Activated T-helper 2 cell treated with anti-CD3 and anti-CD28 coated beads, Interferon-gamma antibody, Interleukin-2, Interleukin-4, amounts not matched to agents 10 μg/mL and 5 μg/mL and 100 μg/mL, durations not matched to agents 14 hours and 24 hours and 36 hours (primary cell): ENCODE data around the gene ANKRD35. TPM values are rescaled to one million over a fixed set of nuclear protein-coding genes. Genes with fewer than 3 reads are reported as not detected.
"Not testable (repeated sequence)": the region's sequence is repeated elsewhere in the genome, so short reads cannot be mapped to it uniquely, and the experiment has no call there.

Experiments
- DNase-seq: peaks from one replicate; pipeline ENCODE4 v3.0.0; 2021; ENCODE audit warnings: low spot score
- H3K27ac Mint-ChIP-seq: one replicate; pipeline ENCODE4 v1.8.0; 2021; ENCODE audit warnings: mixed read lengths
- H3K27me3 Mint-ChIP-seq: one replicate; pipeline ENCODE4 v1.8.0; 2021; ENCODE audit warnings: low read depth, mixed read lengths
- H3K36me3 Mint-ChIP-seq: one replicate; pipeline ENCODE4 v1.8.0; 2021; ENCODE audit warnings: low read depth, mixed read lengths
- H3K4me1 Mint-ChIP-seq: one replicate; pipeline ENCODE4 v1.8.0; 2021; ENCODE audit warnings: low read depth, mixed read lengths
- H3K4me3 Mint-ChIP-seq: one replicate; pipeline ENCODE4 v1.8.0; 2021; ENCODE audit warnings: low read depth, mild to moderate bottlenecking, moderate library complexity, mixed read lengths
- H3K9me3 Mint-ChIP-seq: one replicate; pipeline ENCODE4 v1.8.0; 2021; ENCODE audit warnings: mixed read lengths
- intact Hi-C: fragments of 100-400 bp; cut with micrococcal nuclease; formaldehyde crosslinking; loops from one replicate; pipeline ENCODE4 v1.15.1; 2023
- total RNA-seq: library from RNA; stranded (reverse); gene quantifications from 2 replicates; pipeline ENCODE4 v1.2.3, GENCODE V29; 2022

Gene ANKRD35, protein sequence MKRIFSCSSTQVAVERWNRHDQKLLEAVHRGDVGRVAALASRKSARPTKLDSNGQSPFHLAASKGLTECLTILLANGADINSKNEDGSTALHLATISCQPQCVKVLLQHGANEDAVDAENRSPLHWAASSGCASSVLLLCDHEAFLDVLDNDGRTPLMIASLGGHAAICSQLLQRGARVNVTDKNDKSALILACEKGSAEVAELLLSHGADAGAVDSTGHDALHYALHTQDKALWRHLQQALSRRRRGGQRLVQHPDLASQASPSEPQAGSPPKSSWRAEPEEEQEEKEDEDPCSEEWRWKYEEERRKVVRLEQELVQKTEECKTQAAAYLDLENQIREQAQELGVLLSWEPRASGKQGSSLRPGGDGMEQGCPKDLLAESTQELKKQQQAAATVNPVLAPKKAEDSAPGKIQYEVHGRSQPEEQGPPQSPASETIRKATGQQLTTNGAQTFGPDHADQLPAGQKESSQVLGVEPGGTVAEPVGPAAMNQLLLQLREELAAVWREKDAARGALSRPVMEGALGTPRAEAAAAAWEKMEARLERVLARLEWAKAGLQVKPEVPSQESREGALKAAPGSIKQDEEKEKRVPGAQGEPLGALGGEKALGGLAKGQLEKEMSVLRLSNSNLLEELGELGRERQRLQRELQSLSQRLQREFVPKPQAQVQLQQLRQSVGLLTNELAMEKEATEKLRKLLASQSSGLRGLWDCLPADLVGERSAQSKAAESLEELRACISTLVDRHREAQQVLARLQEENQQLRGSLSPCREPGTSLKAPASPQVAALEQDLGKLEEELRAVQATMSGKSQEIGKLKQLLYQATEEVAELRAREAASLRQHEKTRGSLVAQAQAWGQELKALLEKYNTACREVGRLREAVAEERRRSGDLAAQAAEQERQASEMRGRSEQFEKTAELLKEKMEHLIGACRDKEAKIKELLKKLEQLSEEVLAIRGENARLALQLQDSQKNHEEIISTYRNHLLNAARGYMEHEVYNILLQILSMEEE
- total RNA-seq, result 0.23 and 0.37 TPM in 2 replicates

DNA sequence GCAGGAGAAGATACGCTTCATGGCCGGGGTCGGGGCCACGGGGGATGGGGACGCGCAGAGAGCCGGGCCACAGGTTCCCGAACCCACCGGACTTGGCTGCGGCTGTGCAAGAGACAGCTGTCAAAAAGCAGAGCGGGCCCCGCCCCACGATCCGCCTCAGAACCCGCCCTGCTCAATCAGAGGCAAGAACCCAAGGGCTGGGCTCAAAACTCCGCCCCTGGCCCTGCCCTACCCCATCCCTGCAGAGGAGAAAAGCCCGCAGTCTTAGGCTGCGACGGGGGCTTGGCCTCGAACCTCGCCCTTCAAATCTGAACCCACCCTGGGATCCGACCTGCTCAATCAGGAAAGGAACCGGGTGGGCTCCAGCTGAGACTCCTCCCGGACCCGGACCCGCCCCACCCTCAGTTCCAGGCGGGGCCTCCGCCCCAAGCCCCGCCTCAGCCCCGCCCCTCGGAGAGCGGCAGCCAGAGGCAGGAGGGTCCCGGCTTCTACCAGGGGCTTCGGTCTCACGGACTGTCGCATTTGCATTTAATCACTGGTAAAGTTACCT, at the start of gene ANKRD35:
TSS of gene ANKRD35 (minus strand) at position 129 of the 550 bp plus-strand sequence. CDS start at position 21, 108 bp downstream.
- Mint-ChIP-seq H3K27ac (no peak within 1 kb of the TSS), H3K27me3 (peaks cover 30% of the 10 kb centered on the region), H3K4me1 (peaks cover 15% of the 10 kb centered on the region), H3K9me3 (no peaks in the 10 kb centered on the region), H3K4me3 (peak within 1 kb of the TSS; percentile 79), H3K36me3 (no peaks in the 10 kb centered on the region)
- DNase-seq, result peak; percentile 85
- intact Hi-C loops, result no loop called here

DNA sequence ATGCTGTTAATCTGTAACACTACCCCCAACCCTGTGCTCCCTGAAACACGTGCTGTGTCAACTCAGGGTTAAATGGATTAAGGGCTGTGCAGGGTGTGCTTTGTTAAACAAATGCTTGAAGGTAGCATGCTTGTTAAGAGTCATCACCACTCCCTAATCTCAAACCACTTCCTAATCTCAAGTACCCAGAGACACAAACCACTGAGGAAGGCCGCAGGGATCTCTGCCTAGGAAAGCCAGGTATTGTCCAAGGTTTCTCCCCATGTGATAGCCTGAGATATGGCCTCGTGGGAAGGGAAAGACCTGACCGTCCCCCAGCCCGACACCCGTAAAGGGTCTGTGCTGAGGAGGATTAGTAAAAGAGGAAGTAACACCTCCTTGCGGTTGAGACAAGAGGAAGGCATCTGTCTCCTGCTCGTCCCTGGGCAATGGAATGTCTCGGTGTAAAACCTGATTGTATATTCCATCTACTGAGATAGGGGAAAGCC, 46.9 kb upstream of the ANKRD35 start:
- not testable (repeated sequence) for H3K27me3 Mint-ChIP-seq
- H3K36me3 Mint-ChIP-seq, result peaks cover 37% of the 10 kb centered on the region
- DNase-seq, result peak; percentile 24

DNA sequence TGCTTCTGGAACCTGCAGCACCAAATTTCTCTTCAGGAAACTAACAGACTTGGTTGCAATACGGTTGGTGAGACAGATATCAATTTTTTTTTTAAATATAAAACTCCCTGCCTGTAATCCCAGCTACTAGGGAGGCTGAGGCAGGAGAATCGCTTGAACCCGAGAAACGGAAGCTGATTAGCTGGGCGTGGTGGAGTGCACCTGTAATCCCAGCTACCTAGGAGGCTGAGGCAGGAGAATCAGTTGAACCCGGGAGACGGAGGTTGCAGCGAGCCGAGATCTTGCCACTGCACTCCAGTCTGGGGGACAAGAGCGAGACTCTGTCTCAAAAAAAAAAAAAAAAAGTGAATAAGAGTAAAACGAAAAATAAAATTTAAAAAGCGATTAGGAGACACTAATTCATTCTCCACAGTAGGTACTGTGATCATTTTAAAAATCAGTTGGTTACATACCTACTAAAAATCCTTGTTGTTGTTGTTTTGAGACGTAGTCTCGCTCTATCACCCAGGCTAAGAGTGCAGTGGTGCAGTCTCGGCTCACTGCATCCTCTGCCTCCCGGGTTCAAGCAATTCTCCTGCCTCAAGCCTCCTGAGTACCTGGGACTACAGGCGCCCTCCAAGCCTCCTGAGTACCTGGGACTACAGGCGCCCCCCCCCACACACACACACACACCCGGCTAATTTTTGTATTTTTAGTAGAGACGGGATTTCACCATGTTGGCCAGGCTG, 42.4 kb upstream of the ANKRD35 start:
- no peak for DNase-seq
- H3K4me1 Mint-ChIP-seq, result peaks cover 23% of the 10 kb centered on the region
- no peaks in the 10 kb centered on the region for H3K9me3 Mint-ChIP-seq
- peak overlapping the region; percentile 76 for H3K4me3 Mint-ChIP-seq
- intact Hi-C loops, result loop anchor here (1.0 kb wide), 3 partner anchors 9 to 51 kb away; no protein-coding TSS in a partner anchor
- no peaks in the 10 kb centered on the region for H3K27me3 Mint-ChIP-seq
- H3K27ac Mint-ChIP-seq, result peak overlapping the region; percentile 80
- peaks cover 14% of the 10 kb centered on the region for H3K36me3 Mint-ChIP-seq

More for the DNA sequence above, 46.9 kb upstream of the ANKRD35 start:
- H3K4me1 Mint-ChIP-seq, result peaks cover 17% of the 10 kb centered on the region
- H3K4me3 Mint-ChIP-seq, intact Hi-C loops, H3K9me3 Mint-ChIP-seq: not testable (repeated sequence)
- peak overlapping the region; percentile 70 for H3K27ac Mint-ChIP-seq

DNA sequence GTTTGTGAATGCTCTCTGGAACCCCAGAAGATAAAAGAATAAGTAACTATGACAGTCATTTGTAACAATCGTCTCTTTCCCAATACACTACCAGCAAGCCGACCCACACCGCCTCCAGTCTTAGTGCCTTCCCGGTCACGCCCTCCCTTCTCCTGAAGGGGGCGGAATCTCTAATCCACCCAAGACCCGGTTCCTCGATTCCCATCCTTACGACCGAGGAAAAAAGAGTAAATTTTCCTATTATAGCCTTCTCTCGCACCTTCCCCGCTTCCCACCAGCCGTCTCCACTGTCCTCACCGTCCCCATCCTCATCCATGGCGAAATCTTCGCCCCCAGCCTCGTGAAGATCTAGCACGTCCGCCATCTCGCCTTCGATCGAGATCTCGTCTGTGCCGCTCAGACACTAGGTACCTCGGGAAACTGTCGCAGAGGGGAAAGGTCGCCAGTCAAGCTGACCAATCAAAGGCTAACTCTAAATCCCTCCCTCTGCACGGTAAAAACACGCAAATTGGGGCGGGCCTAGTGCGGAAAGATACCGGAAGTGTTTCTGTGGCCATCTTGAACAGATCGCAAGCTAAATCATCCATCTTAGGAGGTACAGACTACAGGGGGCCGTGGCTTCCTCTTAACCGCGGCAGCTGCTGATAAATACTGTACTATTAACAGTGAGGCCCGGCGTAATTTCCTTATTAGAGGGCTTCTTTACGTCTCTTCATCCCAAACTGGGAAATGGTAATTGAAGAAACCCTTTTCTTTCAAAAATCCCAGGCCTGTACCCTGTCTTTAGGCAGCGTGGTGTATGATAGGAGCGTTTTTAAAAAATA, 41.6 kb upstream of the ANKRD35 start, which contains the start of gene RBM8A:
TSS of gene RBM8A (minus strand) at position 422 of the 824 bp plus-strand sequence. CDS start at position 364, 58 bp downstream.
- Mint-ChIP-seq H3K4me1 (peaks cover 15% of the 10 kb centered on the region), H3K9me3 (no peaks in the 10 kb centered on the region), H3K36me3 (peaks cover 20% of the 10 kb centered on the region), H3K27ac (peak within 1 kb of the TSS; percentile 80), H3K27me3 (no peaks in the 10 kb centered on the region), H3K4me3 (no peak within 1 kb of the TSS)
- intact Hi-C loops, result loop anchor here (1.0 kb wide), 3 partner anchors 8 to 52 kb away; no protein-coding TSS in a partner anchor
- peak; percentile 94 for DNase-seq

DNA sequence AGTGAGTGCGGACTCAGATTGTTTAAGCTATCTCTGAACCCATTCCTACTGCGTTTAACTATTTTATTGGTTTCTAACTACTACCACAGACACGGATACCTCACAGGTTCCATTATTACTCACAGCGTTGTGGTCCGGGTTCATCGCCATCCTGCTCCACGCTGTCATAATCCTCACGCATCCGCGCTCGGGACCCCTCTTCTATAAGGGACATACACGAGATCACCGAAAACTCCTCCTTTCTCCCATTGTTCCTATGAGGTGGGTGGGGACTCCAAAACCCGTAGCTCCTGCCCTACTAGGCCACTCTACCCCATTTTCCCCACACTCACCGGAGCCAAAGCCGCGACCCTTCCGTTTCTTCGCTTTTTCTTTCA, 41.0 kb upstream of the ANKRD35 start:
- Mint-ChIP-seq H3K36me3 (peaks cover 18% of the 10 kb centered on the region), H3K27me3 (no peaks in the 10 kb centered on the region), H3K27ac (no peak overlapping the region), H3K9me3 (no peaks in the 10 kb centered on the region), H3K4me3 (no peak overlapping the region), H3K4me1 (peaks cover 13% of the 10 kb centered on the region)
- no peak for DNase-seq
- intact Hi-C loops, result loop anchor here (1.0 kb wide), 3 partner anchors 7 to 53 kb away; no protein-coding TSS in a partner anchor

DNA sequence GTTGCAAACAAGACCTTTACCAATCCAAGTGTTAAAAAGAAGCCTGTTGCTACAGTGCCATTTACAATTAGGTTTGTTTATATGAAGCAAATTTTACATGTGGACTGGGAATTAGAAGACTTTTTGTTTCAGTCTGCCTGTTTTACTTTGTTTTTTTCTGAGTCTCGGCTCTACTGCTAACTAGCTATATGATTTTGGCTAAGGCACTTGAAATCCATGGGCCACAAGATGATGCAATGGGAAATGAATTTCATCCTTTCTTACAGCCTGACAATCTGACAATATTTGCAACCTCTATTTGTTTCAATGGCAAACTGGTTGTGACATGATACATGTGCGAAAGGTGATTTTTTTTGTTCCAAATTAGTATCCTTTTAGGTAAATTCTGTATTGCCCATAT, 36.6 kb upstream of the ANKRD35 start:
- Mint-ChIP-seq H3K27me3 (no peaks in the 10 kb centered on the region), H3K27ac (no peak overlapping the region), H3K4me1 (peaks cover 32% of the 10 kb centered on the region), H3K36me3 (peaks cover 19% of the 10 kb centered on the region), H3K4me3 (no peak overlapping the region), H3K9me3 (no peaks in the 10 kb centered on the region)
- intact Hi-C loops, result no loop called here
- no peak for DNase-seq

DNA sequence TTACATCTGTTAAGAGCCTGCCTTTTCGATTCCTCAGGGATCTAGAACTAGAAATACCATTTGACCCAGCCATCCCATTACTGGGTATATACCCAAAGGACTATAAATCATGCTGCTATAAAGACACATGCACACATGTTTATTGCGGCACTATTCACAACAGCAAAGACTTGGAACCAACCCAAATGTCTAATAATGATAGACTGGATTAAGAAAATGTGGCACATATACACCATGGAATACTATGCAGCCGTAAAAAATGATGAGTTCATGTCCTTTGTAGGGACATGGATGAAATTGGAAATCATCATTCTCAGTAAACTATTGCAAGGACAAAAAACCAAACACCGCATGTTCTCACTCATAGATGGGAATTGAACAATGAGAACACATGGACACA, 34.6 kb upstream of the ANKRD35 start:
- H3K36me3 Mint-ChIP-seq, result peaks cover 32% of the 10 kb centered on the region
- DNase-seq, intact Hi-C loops, H3K9me3 Mint-ChIP-seq, H3K27me3 Mint-ChIP-seq: not testable (repeated sequence)
- peaks cover 31% of the 10 kb centered on the region for H3K4me1 Mint-ChIP-seq
- H3K27ac Mint-ChIP-seq, result peak overlapping the region; percentile 64
- H3K4me3 Mint-ChIP-seq, result peak overlapping the region; percentile 73

DNA sequence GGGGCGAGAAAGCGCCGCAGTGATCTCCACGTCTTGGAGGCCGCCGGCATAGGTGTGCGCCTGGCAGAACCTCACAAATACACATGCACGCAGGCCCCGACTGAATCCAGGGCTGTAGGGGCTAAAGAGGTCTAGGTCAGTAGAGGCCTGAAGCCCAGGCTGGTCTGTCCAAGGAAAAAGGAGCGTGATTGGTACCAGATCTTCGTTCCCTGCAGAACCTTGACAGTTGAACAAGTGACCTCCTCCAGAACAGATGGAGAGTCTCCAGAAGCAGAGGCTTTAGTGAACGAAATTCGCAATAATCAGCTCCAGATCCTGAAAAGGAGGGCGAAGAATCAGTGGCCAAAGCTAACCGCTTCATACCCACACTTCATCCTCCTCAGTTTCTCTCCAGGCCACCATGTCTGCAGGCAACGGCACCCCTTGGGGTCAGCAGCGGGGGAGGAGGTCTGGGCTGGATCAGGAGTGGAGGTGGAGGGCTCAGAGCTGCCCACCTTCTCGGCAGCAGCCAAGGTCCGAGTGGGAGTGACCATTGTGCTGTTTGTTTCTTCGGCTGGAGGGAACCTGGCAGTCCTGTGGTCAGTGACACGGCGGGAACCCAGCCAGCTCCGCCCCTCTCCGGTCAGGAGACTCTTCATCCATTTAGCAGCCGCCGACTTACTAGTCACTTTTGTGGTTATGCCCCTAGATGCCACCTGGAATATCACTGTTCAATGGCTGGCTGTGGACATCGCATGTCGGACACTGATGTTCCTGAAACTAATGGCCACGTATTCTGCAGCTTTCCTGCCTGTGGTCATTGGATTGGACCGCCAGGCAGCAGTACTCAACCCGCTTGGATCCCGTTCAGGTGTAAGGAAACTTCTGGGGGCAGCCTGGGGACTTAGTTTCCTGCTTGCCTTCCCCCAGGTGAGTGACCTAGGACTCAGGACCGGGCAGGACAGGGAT, 33.6 kb upstream of the ANKRD35 start:
- peaks cover 38% of the 10 kb centered on the region for H3K36me3 Mint-ChIP-seq
- intact Hi-C loops, result loop anchor here (1.0 to 5.0 kb wide), 4 partner anchors 8 to 78 kb away; partner anchors contain the start of genes ANKRD34A, PIAS3, POLR3GL and RBM8A
- peak overlapping the region; percentile 92 for H3K27ac Mint-ChIP-seq
- no peaks in the 10 kb centered on the region for H3K9me3 Mint-ChIP-seq
- peak; percentile 13 for DNase-seq
- peaks cover 34% of the 10 kb centered on the region for H3K4me1 Mint-ChIP-seq
- H3K4me3 Mint-ChIP-seq, result peak overlapping the region; percentile 88
- no peaks in the 10 kb centered on the region for H3K27me3 Mint-ChIP-seq

DNA sequence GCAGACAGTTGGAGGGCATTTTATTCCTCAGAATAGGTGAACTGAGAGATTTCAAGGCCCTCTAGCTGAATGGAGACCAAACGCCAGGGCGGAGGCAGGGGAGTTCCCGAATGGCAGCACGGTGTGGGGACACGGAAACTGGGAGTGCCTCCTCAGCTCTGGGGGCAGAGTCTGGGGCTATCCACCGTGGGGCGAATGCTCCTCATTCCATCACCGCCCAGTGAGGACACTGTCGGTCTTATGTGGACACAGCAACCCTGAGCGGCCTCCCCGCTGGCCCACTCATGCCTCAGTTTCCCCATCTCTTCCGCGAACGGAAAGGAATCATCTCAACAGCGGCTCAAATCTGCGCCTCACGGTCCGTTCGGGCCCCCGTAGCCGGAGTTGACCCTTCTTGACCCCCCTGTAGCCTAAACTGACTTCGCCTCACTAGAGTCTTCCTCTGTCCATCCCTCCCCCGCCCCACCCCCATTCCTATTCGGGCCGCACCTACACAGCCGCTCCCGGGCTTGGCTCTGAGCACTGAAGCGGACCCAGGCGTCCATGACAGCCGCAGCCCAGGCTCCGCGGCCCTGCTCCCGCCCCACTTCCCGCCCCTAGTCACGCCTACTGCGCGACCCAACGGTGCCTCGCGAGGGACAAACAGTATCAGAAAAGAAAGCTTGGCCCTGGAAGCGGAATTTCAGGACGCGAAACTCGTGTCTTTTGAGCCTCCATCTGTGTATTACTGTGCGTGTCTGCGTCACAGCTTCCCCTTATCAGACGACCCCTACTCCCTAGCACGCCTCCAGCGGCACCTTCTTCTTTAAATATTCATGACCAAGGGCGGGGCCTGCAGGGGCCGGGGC, 32.7 kb upstream of the ANKRD35 start, which contains the start of gene PEX11B:
TSS of gene PEX11B (minus strand) at position 574 of the 848 bp plus-strand sequence. CDS start at position 545, 29 bp downstream.
- H3K4me1 Mint-ChIP-seq, result peaks cover 35% of the 10 kb centered on the region
- intact Hi-C loops, result loop anchor here (2.0 to 5.0 kb wide), 3 partner anchors 46 to 79 kb away; partner anchors contain the start of genes ANKRD34A, PIAS3, POLR3GL and TXNIP
- peaks cover 37% of the 10 kb centered on the region for H3K36me3 Mint-ChIP-seq
- peak within 1 kb of the TSS; percentile 92 for H3K27ac Mint-ChIP-seq
- peak; percentile 88 for DNase-seq
- H3K9me3 Mint-ChIP-seq, result no peaks in the 10 kb centered on the region
- H3K27me3 Mint-ChIP-seq, result no peaks in the 10 kb centered on the region
- H3K4me3 Mint-ChIP-seq, result peak within 1 kb of the TSS; percentile 88
